Measurements from ENCODE around the gene PHLPP2. TPM values are rescaled to one million over a fixed set of nuclear protein-coding genes. Genes with fewer than 3 reads are reported as not detected.
A peak's percentile ranks its signal among the peaks of the same experiment; 100 is the strongest.

The PHLPP2 gene
- total RNA-seq, 1 experiment from 2014 or later, result 20.6 TPM

DNA sequence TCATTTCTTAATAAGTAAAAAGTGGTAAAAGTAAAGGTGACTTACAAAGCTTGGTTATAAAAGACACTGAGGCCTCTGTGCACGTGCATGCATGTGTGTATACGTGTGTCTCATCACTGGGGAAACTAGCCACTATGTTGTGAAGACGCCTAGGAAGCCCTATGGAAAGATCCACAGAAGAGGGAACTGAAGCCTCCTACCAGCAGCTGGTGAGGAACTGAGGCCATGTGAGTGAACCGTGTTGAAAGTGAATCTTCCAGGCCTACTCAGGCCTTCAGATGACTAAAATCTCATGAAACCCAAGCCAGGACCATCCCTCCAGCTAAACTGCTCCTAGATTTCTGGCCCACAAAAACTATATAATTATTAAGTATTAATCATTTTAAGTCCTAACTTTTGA, 23.7 kb downstream of the PHLPP2 start:
- Mint-ChIP-seq H3K9me3 (ENCODE audit: unreplicated experiment) (no peaks in the 10 kb centered on the region), H3K27me3 (ENCODE audit: insufficient read depth, unreplicated experiment) (no peaks in the 10 kb centered on the region), H3K4me1 (ENCODE audit: low read depth, unreplicated experiment) (no peaks in the 10 kb centered on the region), H3K27ac (ENCODE audit: unreplicated experiment) (no peak overlapping the region), H3K36me3 (ENCODE audit: insufficient read depth, unreplicated experiment) (peaks cover 47% of the 10 kb centered on the region), H3K4me3 (ENCODE audit: unreplicated experiment) (no peak overlapping the region)
- no peak for DNase-seq
- BruUV-seq (replicated peaks), result no TSS peak
- Histone ChIP-seq H3K9me3 (no peaks in the 10 kb centered on the region), H3K27me3 (replicated peaks; ENCODE audit: control insufficient read depth, insufficient read depth, low read length) (no peaks in the 10 kb centered on the region), H3K36me3 (ENCODE audit: control insufficient read depth, insufficient read depth, low read length) (no peaks in the 10 kb centered on the region), H3K4me1 (no peaks in the 10 kb centered on the region), H3K4me3 (ENCODE audit: low read depth, low read length) (no peak overlapping the region)
- TF ChIP-seq, protein P1, sequence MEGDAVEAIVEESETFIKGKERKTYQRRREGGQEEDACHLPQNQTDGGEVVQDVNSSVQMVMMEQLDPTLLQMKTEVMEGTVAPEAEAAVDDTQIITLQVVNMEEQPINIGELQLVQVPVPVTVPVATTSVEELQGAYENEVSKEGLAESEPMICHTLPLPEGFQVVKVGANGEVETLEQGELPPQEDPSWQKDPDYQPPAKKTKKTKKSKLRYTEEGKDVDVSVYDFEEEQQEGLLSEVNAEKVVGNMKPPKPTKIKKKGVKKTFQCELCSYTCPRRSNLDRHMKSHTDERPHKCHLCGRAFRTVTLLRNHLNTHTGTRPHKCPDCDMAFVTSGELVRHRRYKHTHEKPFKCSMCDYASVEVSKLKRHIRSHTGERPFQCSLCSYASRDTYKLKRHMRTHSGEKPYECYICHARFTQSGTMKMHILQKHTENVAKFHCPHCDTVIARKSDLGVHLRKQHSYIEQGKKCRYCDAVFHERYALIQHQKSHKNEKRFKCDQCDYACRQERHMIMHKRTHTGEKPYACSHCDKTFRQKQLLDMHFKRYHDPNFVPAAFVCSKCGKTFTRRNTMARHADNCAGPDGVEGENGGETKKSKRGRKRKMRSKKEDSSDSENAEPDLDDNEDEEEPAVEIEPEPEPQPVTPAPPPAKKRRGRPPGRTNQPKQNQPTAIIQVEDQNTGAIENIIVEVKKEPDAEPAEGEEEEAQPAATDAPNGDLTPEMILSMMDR (IDR thresholded peaks at IDR 0.05; ENCODE audit: insufficient read depth in 1 of 2, low read depth in 1 of 2, low read length in 1 of 2, severe bottlenecking in 1 of 2, unreplicated experiment in 1 of 2), result no peak
- intact Hi-C loops (cut with micrococcal nuclease; ENCODE audit: unreplicated experiment), result no loop called here
- ChIA-PET POLR2A (no interaction called here), CTCF (no interaction called here)

DNA sequence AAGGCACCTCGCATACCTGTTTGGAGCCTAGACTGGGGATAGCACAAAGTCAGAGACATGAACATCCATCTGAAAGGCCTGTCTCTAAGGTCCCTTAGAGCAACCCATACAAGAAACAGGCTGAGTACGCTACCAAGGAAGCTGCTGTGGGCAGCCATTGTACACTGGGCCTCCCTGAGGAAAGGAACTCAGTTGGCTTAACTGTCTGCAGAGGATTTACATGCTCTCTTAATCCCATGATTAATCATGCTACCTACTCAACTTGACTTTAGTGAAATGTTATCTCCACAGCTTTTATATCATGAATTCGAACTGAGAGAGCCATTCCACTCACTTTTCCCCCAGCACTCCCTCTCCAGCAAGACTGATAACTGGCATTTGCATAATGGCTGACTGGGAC, 26.0 kb downstream of the PHLPP2 start:
- peak overlapping the region; percentile 65 for H3K27ac Mint-ChIP-seq (ENCODE audit: unreplicated experiment)
- peaks cover 49% of the 10 kb centered on the region for H3K36me3 Mint-ChIP-seq (ENCODE audit: insufficient read depth, unreplicated experiment)
- CTCF ChIA-PET, result no interaction called here
- Histone ChIP-seq H3K36me3 (ENCODE audit: control insufficient read depth, insufficient read depth, low read length) (no peaks in the 10 kb centered on the region), H3K27me3 (replicated peaks; ENCODE audit: control insufficient read depth, insufficient read depth, low read length) (no peaks in the 10 kb centered on the region), H3K9me3 (no peaks in the 10 kb centered on the region), H3K4me1 (no peaks in the 10 kb centered on the region), H3K4me3 (ENCODE audit: low read depth, low read length) (no peak overlapping the region)
- no peak for DNase-seq
- no peaks in the 10 kb centered on the region for H3K4me1 Mint-ChIP-seq (ENCODE audit: low read depth, unreplicated experiment)
- intact Hi-C loops (cut with micrococcal nuclease; ENCODE audit: unreplicated experiment), result no loop called here
- POLR2A ChIA-PET, result no interaction called here
- TF ChIP-seq, protein P1 (IDR thresholded peaks at IDR 0.05; ENCODE audit: insufficient read depth in 1 of 2, low read depth in 1 of 2, low read length in 1 of 2, severe bottlenecking in 1 of 2, unreplicated experiment in 1 of 2), result no peak
- no peak overlapping the region for H3K4me3 Mint-ChIP-seq (ENCODE audit: unreplicated experiment)
- no peaks in the 10 kb centered on the region for H3K9me3 Mint-ChIP-seq (ENCODE audit: unreplicated experiment)
- BruUV-seq (replicated peaks), result no TSS peak
- no peaks in the 10 kb centered on the region for H3K27me3 Mint-ChIP-seq (ENCODE audit: insufficient read depth, unreplicated experiment)

DNA sequence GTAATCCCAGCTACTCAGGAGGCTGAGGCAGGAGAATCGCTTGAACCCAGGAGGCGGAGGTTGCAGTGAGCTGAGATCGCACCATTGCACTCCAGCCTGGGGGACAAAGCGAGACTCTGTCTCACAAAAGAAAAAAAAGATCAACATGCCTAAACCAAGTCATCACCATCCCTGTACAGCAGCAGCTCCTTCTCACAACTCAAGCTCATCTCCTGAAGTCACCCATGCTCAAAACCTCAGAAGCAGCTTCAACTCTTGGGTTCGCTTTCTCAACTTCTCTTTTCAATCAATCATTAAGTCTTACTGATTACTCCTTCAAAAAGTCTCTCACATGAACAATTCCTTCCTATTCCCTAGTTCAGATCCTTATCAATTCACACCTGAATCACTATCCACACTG, 31.3 kb downstream of the PHLPP2 start:
- intact Hi-C loops (cut with micrococcal nuclease; ENCODE audit: unreplicated experiment), result no loop called here
- Histone ChIP-seq H3K4me1 (no peaks in the 10 kb centered on the region), H3K9me3 (no peaks in the 10 kb centered on the region), H3K4me3 (ENCODE audit: low read depth, low read length) (no peak overlapping the region), H3K36me3 (ENCODE audit: control insufficient read depth, insufficient read depth, low read length) (no peaks in the 10 kb centered on the region), H3K27me3 (replicated peaks; ENCODE audit: control insufficient read depth, insufficient read depth, low read length) (no peaks in the 10 kb centered on the region)
- H3K27me3 Mint-ChIP-seq (ENCODE audit: insufficient read depth, unreplicated experiment), result no peaks in the 10 kb centered on the region
- DNase-seq, result no peak
- no TSS peak for BruUV-seq (replicated peaks)
- H3K4me1 Mint-ChIP-seq (ENCODE audit: low read depth, unreplicated experiment), result no peaks in the 10 kb centered on the region
- H3K4me3 Mint-ChIP-seq (ENCODE audit: unreplicated experiment), result no peak overlapping the region
- H3K9me3 Mint-ChIP-seq (ENCODE audit: unreplicated experiment), result no peaks in the 10 kb centered on the region
- no peak overlapping the region for H3K27ac Mint-ChIP-seq (ENCODE audit: unreplicated experiment)
- CTCF ChIA-PET, result no interaction called here
- TF ChIP-seq, protein P1 (IDR thresholded peaks at IDR 0.05; ENCODE audit: insufficient read depth in 1 of 2, low read depth in 1 of 2, low read length in 1 of 2, severe bottlenecking in 1 of 2, unreplicated experiment in 1 of 2), result no peak
- POLR2A ChIA-PET, result no interaction called here
- peaks cover 28% of the 10 kb centered on the region for H3K36me3 Mint-ChIP-seq (ENCODE audit: insufficient read depth, unreplicated experiment)
